A549 (cell line): ENCODE measurements around the gene MON2. TPM values are rescaled to one million over a fixed set of nuclear protein-coding genes. Genes with fewer than 3 reads are reported as not detected.
A peak's percentile ranks its signal among the peaks of the same experiment; 100 is the strongest.

Experiments
- ATAC-seq, 2 experiments: fragments of 200-7000 bp in 1 of 2; fragments of >200 bp in 1 of 2; cut with Nextera tagmentation in 1 of 2; cut with Tn5 transposase in 1 of 2; 3 replicates each; pipeline versions ENCODE4 v1.8.0 to v1.9.1; 2018 to 2020; ENCODE audit warnings: mild to moderate bottlenecking in 1 of 2, moderate library complexity in 1 of 2
- CTCF ChIA-PET: fragments of 300-600 bp; sonication (Branson Sonifier 250); formaldehyde crosslinking; extraction: SDS; loops from one replicate; lab custom pipeline; 2021; ENCODE audit warnings: antibody characterized with exemption, inconsistent platforms; lab: Yijun Ruan, JAX
- POLR2A ChIA-PET: fragments of 350-600 bp; formaldehyde crosslinking; extraction: SDS; loops from one replicate; lab custom pipeline; 2021; ENCODE audit warnings: antibody characterized with exemption, inconsistent platforms; lab: Yijun Ruan, JAX
- DNase-seq, 2 experiments: peaks; one replicate each; pipeline versions ENCODE4 v3.0.0 to v3.0.0-alpha.2; 2011 to 2016; ENCODE audit warnings: low read depth in 1 of 2, low spot score in 1 of 2
- FAIRE-seq: peaks from 2 replicates; lab custom pipeline; 2011; peaks lifted over from hg19 to GRCh38; lab: Jason Lieb, UNC
- H3K27ac ChIP-seq, 2 experiments: fragments of >200 bp; sonication (Bioruptor Twin); formaldehyde crosslinking; 3 replicates each; pipeline ENCODE4 v1.5.1; 2016 to 2017
- H3K4me1 ChIP-seq: fragments of >200 bp; sonication (Bioruptor Twin); formaldehyde crosslinking; 3 replicates; pipeline ENCODE4 v1.6.1; 2016
- H3K4me2 ChIP-seq: fragments of >200 bp; sonication (Bioruptor Twin); formaldehyde crosslinking; 3 replicates; pipeline ENCODE4 v1.6.1; 2016
- H3K4me3 ChIP-seq: fragments of >200 bp; sonication (Bioruptor Twin); formaldehyde crosslinking; 3 replicates; pipeline ENCODE4 v1.5.1; 2016
- H3K9me3 ChIP-seq: fragments of >200 bp; sonication (Bioruptor Twin); formaldehyde crosslinking; 3 replicates; pipeline ENCODE4 v1.6.1; 2016
- E2F6 ChIP-seq: IDR thresholded peaks from 2 replicates; pipeline ENCODE4 v1.6.1; 2012; ENCODE audit warnings: low read depth, borderline replicate concordance
- EHMT2 ChIP-seq: fragments of 200-600 bp; sonication (generic); IDR thresholded peaks from 2 replicates; pipeline ENCODE4 v1.6.1; 2016; ENCODE audit warnings: antibody characterized with exemption, low read depth, mild to moderate bottlenecking, moderate library complexity
- FOSB ChIP-seq: fragments of 250-450 bp; sonication (Bioruptor Pico); IDR thresholded peaks from 2 replicates; pipeline ENCODE4 v1.5.0; 2020; ENCODE audit warnings: mild to moderate bottlenecking, moderate library complexity
- HEYL ChIP-seq: fragments of 250-450 bp; sonication (Bioruptor Pico); IDR thresholded peaks from 2 replicates; pipeline ENCODE4 v1.8.0; 2021; ENCODE audit warnings: mild to moderate bottlenecking, moderate library complexity
- HOXB13 ChIP-seq: fragments of 250-450 bp; sonication (Bioruptor Pico); IDR thresholded peaks from 2 replicates; pipeline ENCODE4 v1.5.0; 2020; ENCODE audit warnings: low read depth, mild to moderate bottlenecking, moderate library complexity
- JUNB ChIP-seq: fragments of >200 bp; sonication (Bioruptor Twin); formaldehyde crosslinking; IDR thresholded peaks from 2 replicates; pipeline ENCODE4 v1.6.1; 2016
- KDM1A ChIP-seq: fragments of 200-600 bp; sonication (generic); IDR thresholded peaks from 2 replicates; pipeline ENCODE4 v1.6.1; 2016; ENCODE audit warnings: low read depth, mild to moderate bottlenecking
- NPAS2 ChIP-seq: fragments of 250-450 bp; sonication (Bioruptor Pico); IDR thresholded peaks from 2 replicates; pipeline ENCODE4 v1.8.0; 2022; ENCODE audit warnings: mild to moderate bottlenecking, moderate library complexity, borderline replicate concordance
- NR3C1 ChIP-seq: fragments of >200 bp; sonication (Bioruptor Twin); formaldehyde crosslinking; IDR thresholded peaks from 3 replicates; pipeline ENCODE4 v1.6.1; 2017
- POLR2AphosphoS2 ChIP-seq: conservative IDR thresholded peaks from 2 replicates; pipeline ENCODE4 v1.6.1; 2012; ENCODE audit warnings: low read length, improper control_type of control experiment, inconsistent platforms
- RAD21 ChIP-seq, 2 experiments: fragments of >200 bp in 1 of 2; sonication (Bioruptor Twin) in 1 of 2; formaldehyde crosslinking in 1 of 2; IDR thresholded peaks in 1 of 2; conservative IDR thresholded peaks in 1 of 2; 2 replicates in 1 of 2; 3 replicates in 1 of 2; pipeline ENCODE4 v1.6.1; 2012 to 2018; ENCODE audit warnings: inconsistent platforms in 1 of 2
- SMC3 ChIP-seq: fragments of >200 bp; sonication (Bioruptor Twin); formaldehyde crosslinking; IDR thresholded peaks from 3 replicates; pipeline ENCODE4 v1.6.1; 2018; ENCODE audit warnings: inconsistent platforms
- SREBF2 ChIP-seq: fragments of 450-650 bp; IDR thresholded peaks from 2 replicates; pipeline ENCODE4 v1.6.1; 2014; ENCODE audit warnings: mild to moderate bottlenecking, moderate library complexity
- USF2 ChIP-seq: fragments of 450-650 bp; IDR thresholded peaks from 2 replicates; pipeline ENCODE4 v1.6.1; 2014; ENCODE audit warnings: antibody characterized with exemption
- ZC3H11A ChIP-seq: fragments of 450-650 bp; IDR thresholded peaks from 2 replicates; pipeline ENCODE4 v1.6.1; 2014; ENCODE audit warnings: antibody characterized with exemption, mild to moderate bottlenecking
- ZNF302 ChIP-seq: fragments of 250-450 bp; sonication (Bioruptor Pico); IDR thresholded peaks from 2 replicates; pipeline ENCODE4 v1.9.0; 2021; ENCODE audit warnings: inconsistent platforms, mild to moderate bottlenecking, moderate library complexity
- WGBS: methylation state at CpG from one replicate; pipeline ENCODE4 v1.1.6; 2017; ENCODE audit errors: missing lambda C conversion rate; 5-methylcytosine and 5-hydroxymethylcytosine counted together
- polyA plus RNA-seq, 4 experiments: library from polyadenylated mRNA; depleted of rRNA in 3 of 4; stranded (reverse); fragments of >200 nt; fragmentation: RNase III in 1 of 4; extraction: RNeasy Plus Mini Kit Qiagen cat#74134 plus additional on column Dnase treatment in 1 of 4; gene quantifications; 2 replicates in 3 of 4; 3 replicates in 1 of 4; pipeline ENCODE4 v1.2.3, GENCODE V29; 2011 to 2017
- TF ChIP-seq, protein P1 (sequence below): fragments of 250-450 bp; sonication (Bioruptor Pico); IDR thresholded peaks from 2 replicates; pipeline ENCODE4 v1.5.0; 2021; ENCODE audit warnings: mild to moderate bottlenecking, moderate library complexity, borderline replicate concordance
- TF ChIP-seq, protein P2 (sequence below): fragments of 150-350 bp; IDR thresholded peaks from 2 replicates; pipeline ENCODE4 v1.6.1; 2014; ENCODE audit warnings: low read depth, mild to moderate bottlenecking, low read length
- TF ChIP-seq, protein P3 (sequence below): fragments of >200 bp; sonication (Bioruptor Twin); formaldehyde crosslinking; IDR thresholded peaks from 3 replicates; pipeline ENCODE4 v1.5.1; 2016

Gene MON2
- polyA plus RNA-seq, 2 of the 4 experiments (the other 2 are of a cell fraction): 17.1 to 27.7 TPM

DNA sequence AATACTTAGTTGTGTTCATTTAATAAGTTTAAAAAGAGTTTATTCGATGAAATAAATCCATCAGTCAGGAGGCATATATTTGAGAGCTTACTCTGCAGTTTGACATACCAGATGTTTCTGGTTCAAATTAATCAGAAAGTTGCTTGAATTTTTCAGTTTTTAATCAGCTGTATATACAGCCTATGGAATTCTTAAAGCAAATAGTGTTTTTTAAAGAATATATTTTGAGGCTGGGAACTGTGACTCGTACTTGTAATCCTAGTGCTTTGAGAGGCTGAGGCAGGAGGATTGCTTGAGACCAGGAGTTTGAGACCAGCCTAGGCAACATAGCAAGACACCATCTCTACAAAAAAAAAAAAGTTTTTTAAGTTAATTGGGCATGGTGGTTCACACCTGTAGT, 112.1 kb downstream of the MON2 start:
- POLR2A ChIA-PET: interaction anchor here (1.3 kb wide), 1 partner anchor 27 kb away, joined by 3 read pairs; no protein-coding TSS in a partner anchor
- Histone ChIP-seq H3K27ac (no peak overlapping the region), H3K9me3 (no peaks in the 10 kb centered on the region), H3K4me1 (peaks cover 27% of the 10 kb centered on the region), H3K4me2 (no peak overlapping the region), H3K4me3 (no peak overlapping the region)
- 97% methylated on average over 2 of the region's 2 CpGs for WGBS
- CTCF ChIA-PET: interaction anchor here (0.7 to 4.0 kb wide), 6 partner anchors 10 to 221 kb away, joined by 3 to 19 read pairs (median 6); no protein-coding TSS in a partner anchor
- DNase-seq (no peak), ATAC-seq (no peak), FAIRE-seq (no peak)
- TF ChIP-seq NPAS2 (CRISPR knock-in tag) (no peak), EHMT2 (no peak), NR3C1 (no peak), HOXB13 (CRISPR knock-in tag) (no peak), HEYL (CRISPR knock-in tag) (no peak), POLR2AphosphoS2 (no peak), SREBF2 (no peak), ZNF302 (CRISPR knock-in tag) (no peak), KDM1A (no peak)
- TF ChIP-seq, protein P1, sequence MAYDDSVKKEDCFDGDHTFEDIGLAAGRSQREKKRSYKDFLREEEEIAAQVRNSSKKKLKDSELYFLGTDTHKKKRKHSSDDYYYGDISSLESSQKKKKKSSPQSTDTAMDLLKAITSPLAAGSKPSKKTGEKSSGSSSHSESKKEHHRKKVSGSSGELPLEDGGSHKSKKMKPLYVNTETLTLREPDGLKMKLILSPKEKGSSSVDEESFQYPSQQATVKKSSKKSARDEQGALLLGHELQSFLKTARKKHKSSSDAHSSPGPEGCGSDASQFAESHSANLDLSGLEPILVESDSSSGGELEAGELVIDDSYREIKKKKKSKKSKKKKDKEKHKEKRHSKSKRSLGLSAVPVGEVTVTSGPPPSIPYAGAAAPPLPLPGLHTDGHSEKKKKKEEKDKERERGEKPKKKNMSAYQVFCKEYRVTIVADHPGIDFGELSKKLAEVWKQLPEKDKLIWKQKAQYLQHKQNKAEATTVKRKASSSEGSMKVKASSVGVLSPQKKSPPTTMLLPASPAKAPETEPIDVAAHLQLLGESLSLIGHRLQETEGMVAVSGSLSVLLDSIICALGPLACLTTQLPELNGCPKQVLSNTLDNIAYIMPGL (CRISPR knock-in tag): no peak

DNA sequence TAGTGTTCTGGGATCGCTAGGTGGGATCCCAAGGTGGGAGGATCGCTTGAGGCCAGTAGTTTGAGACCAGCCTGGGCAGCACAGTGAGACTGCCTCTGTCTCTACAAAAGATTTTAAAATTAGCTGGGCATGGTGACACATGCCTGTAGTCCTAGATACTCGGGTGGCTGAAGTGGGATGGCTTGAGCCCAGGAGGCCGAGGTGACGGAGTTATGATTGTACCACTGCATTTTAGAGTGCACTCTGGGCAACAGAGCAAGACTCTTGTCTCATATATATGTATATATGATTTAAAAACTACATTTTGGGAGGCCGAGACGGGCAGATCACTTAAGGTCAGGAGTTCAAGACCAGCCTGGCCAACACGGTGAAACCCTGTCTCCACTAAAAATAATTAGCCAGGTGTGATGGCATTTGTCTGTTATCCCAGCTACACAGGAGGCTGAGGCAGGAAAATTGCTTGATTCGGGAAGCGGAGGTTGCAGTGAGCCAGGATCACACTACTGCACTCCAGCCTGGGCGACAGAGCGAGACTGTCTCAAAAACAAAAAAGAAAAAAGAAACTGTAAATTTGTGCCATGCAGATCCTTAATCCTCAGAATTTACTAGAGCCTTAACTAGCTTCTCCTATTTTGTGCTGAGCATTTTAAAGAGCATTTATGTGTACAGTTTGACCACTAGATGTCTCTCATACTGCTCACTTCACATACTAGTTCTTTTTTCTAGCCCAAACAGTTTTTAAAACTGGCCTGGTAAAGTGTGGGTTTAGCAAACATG, 114.8 kb downstream of the MON2 start:
- Histone ChIP-seq H3K4me3 (no peak overlapping the region), H3K4me2 (peak overlapping the region; percentile 27; the same call in 2 of the 3 replicates), H3K27ac (peak overlapping the region; percentile 20 to 77), H3K9me3 (no peaks in the 10 kb centered on the region), H3K4me1 (peaks cover 27% of the 10 kb centered on the region)
- WGBS: 61% methylated on average over 12 of the region's 12 CpGs
- DNase-seq (peak; percentile 40 to 74), ATAC-seq (peak; percentile 85 to 94), FAIRE-seq (peak; percentile 86)
- ChIA-PET CTCF (interaction anchor here (0.5 to 4.3 kb wide), 52 partner anchors 8 to 1534 kb away, joined by 3 to 131 read pairs (median 4); partner anchors contain the start of gene PPM1H), POLR2A (interaction anchor here (1.2 to 2.0 kb wide), 3 partner anchors 21 to 212 kb away, joined by 5 to 7 read pairs (median 6); no protein-coding TSS in a partner anchor)
- no peak for TF ChIP-seq JUNB
- no peak for TF ChIP-seq ZC3H11A
- TF ChIP-seq, protein P2, sequence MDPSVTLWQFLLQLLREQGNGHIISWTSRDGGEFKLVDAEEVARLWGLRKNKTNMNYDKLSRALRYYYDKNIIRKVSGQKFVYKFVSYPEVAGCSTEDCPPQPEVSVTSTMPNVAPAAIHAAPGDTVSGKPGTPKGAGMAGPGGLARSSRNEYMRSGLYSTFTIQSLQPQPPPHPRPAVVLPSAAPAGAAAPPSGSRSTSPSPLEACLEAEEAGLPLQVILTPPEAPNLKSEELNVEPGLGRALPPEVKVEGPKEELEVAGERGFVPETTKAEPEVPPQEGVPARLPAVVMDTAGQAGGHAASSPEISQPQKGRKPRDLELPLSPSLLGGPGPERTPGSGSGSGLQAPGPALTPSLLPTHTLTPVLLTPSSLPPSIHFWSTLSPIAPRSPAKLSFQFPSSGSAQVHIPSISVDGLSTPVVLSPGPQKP: no peak
- TF ChIP-seq, protein P3, sequence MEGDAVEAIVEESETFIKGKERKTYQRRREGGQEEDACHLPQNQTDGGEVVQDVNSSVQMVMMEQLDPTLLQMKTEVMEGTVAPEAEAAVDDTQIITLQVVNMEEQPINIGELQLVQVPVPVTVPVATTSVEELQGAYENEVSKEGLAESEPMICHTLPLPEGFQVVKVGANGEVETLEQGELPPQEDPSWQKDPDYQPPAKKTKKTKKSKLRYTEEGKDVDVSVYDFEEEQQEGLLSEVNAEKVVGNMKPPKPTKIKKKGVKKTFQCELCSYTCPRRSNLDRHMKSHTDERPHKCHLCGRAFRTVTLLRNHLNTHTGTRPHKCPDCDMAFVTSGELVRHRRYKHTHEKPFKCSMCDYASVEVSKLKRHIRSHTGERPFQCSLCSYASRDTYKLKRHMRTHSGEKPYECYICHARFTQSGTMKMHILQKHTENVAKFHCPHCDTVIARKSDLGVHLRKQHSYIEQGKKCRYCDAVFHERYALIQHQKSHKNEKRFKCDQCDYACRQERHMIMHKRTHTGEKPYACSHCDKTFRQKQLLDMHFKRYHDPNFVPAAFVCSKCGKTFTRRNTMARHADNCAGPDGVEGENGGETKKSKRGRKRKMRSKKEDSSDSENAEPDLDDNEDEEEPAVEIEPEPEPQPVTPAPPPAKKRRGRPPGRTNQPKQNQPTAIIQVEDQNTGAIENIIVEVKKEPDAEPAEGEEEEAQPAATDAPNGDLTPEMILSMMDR: peak; percentile 83
- TF ChIP-seq USF2: no peak
- TF ChIP-seq SMC3: peak; percentile 90
- no peak for TF ChIP-seq E2F6
- peak; percentile 88 to 90 for TF ChIP-seq RAD21 (conservative IDR thresholded peaks at IDR 0.05 in 1 of 2, IDR thresholded peaks at IDR 0.05 in 1 of 2)
- TF ChIP-seq FOSB (CRISPR knock-in tag): no peak
